Stimulated activated CD8-positive, alpha-beta memory T cell treated with anti-CD3 and anti-CD28 coated beads, Interleukin-2, amount 100 ng/mL, for 1 hour (primary cell): Measurements from ENCODE around the gene CLGN.
"Not testable (repeated sequence)": the region's sequence is repeated elsewhere in the genome, so short reads cannot be mapped to it uniquely, and the experiment has no call there.

Source experiments
- DNase-seq, 2 donors: peaks; one replicate each; pipeline ENCODE4 v3.0.0-alpha.2; 2020; ENCODE audit warnings: low read depth in 2 of 2

Gene CLGN, protein sequence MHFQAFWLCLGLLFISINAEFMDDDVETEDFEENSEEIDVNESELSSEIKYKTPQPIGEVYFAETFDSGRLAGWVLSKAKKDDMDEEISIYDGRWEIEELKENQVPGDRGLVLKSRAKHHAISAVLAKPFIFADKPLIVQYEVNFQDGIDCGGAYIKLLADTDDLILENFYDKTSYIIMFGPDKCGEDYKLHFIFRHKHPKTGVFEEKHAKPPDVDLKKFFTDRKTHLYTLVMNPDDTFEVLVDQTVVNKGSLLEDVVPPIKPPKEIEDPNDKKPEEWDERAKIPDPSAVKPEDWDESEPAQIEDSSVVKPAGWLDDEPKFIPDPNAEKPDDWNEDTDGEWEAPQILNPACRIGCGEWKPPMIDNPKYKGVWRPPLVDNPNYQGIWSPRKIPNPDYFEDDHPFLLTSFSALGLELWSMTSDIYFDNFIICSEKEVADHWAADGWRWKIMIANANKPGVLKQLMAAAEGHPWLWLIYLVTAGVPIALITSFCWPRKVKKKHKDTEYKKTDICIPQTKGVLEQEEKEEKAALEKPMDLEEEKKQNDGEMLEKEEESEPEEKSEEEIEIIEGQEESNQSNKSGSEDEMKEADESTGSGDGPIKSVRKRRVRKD

DNA sequence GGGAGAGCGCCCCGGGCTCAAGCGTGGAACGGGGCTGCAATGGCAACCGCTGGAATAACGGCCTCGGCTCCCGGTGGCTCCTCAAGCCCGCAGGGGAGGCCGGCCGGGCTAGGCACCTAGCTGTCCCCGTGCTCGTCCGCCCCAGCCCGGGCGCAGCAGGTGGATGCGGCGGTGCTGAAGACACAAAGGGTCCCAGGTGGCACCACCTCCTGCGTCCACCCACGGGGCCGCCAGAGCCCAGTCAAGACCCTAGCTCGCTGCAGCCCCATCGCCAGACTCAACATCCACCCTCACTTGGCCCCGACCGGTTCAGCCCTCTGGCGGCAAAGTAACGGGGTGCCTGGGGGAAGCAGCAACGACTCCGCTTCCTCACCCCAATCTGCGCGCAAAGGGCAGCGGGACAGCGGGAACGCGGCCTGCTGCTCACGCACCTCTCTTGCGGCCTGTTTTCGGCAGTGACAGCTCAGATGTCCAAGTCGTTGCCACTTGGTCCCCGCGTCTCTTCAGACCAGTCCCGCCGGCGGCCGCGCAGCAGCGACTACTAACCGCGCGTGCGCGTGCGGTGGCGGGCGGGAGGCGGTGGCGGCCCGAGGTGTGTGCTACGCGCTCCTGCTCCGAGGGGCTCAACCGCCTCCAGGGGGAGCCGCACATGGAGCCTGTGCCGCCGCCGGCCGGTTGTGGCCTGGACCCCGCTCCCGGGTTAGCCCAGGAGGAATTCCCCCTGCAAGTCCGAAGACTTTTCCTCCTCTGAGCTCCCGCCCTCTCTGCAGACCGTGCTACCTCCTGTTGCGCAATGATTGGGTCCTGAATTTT is at the start of gene CLGN:
TSS of gene CLGN (minus strand) at position 543 of the 813 bp plus-strand sequence. CDS start 14,570 bp downstream, outside the sequence.
- DNase-seq, result peak in 1 of 2 donors; percentile 10

DNA sequence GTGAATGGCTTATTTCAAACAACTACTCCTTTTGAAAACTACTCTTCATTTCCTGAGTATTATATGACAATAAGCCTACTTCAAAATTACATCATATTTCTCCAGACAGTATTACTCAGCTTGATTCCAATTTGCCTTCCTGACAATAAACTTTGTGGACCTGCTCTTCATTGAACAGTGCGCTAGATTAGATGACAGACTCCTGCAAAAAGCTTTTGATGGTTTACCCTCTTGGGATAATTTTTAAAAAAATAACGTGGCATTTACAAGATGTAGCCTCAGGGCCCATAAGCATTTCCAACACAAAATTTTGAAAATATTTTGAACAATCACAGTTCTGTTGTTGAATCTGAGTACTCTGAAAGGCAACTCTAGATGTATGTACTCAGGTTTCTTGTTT is 44.7 kb upstream of the CLGN start:
- no peak for DNase-seq

- DNase-seq, result no peak
Observed at GRCh38 chr4:140469791-140470733, 42.6 kb upstream of the CLGN start.

DNA sequence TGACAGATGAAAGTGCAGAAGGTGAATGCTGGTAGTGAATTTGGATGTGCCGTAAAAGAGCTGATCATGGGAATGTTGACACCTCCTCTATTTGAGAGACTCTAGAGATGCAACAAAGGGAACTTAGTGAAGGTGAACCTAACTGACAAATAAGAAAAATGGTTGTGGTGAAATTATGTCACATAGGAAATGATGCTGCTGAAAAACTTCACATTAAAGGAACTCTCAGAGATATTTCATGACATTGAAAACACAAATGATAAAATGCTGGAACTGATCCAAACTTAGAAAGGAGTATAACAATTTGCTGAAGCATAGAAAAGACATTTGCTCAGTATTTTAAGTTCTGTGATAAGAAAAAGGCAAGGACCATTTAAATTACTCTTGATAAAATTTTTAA is 38.7 kb upstream of the CLGN start:
- no peak for DNase-seq

DNA sequence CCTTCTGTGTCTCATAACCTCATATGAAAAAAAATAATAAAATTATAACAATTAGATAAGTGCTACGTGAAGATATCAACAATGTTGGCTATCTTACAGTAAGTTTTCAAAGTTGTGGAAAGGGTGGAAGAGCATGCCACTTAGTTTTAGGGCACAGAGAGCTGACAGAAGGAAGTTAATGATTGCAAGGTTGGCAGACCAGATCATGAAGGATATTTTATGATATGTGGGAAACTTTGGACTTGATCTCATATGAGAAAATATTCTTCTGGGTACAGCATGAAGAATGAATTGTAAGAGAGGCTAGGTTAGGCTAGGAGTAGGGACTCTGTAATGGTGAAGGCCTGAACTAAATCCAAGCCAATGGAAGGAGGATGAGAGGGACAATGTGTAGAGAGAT is 36.2 kb upstream of the CLGN start:
- DNase-seq, result no peak

GRCh38 chr4:140463182-140463581 is 35.7 kb upstream of the CLGN start:
- DNase-seq, result no peak

GRCh38 chr4:140450352-140450751 is 22.9 kb upstream of the CLGN start:
- no peak for DNase-seq

DNA sequence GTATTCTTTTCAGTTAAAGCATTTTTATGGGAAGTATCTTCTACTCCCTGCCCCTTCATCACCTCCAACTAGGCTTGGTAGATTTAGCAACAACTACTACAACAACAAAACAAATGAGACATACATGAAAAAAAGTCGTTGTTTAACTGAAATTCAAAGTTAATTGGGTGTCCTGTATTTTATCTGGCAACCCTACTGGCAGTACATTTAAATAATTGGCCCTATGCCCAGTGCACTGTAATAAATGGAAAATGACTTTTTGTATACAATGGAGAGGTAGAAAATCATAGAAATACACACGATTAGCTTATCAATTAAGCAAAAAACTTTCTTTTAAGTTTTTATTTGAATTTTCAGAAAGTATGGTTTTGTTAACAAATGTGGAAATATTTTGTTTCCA is 21.4 kb upstream of the CLGN start:
- no peak for DNase-seq

GRCh38 chr4:140448162-140448561 is 20.7 kb upstream of the CLGN start:
- DNase-seq, result no peak

DNA sequence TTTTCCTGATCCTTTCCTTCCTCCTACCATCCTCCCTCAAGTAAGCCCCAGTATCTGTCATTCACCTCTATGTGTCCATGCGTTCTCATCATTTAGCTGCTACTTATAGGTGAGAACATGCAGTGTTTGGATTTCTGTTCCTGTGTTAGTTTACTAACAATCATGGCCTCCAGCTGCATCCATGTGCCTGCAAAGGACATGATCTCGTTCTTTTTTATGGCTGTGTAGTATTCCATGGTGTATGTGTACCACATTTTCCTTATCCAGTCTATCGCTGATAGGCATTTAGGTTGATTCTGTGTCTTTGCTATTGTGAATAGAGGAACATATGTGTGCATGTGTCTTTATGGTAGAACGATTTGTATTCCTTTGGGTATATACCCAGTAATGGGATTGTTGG is 16.9 kb upstream of the CLGN start:
- not testable (repeated sequence) for DNase-seq

DNA sequence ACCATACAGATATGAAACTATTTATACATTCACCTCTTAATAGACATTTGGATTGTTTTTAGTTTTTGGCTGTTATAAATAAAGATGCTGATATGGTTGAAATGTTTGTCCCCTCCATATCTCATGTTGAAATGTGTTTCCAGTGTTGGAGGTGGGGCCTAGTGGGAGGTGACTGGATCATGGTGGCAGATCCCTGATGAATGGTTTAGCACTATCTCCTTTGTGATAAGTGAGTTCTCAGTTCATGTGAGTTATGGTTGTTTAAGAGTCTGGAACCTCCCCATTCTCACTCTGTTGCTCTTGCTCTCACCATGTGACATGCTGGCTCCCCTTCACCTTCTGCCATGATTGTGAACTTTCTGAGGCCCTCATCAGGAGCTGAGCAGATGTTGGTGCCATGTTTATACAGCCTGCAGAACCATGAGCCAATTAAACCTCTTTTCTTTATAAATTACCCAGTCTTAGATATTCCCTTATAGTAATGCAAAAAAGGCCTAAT is 12.2 kb upstream of the CLGN start:
- DNase-seq, result no peak

DNA sequence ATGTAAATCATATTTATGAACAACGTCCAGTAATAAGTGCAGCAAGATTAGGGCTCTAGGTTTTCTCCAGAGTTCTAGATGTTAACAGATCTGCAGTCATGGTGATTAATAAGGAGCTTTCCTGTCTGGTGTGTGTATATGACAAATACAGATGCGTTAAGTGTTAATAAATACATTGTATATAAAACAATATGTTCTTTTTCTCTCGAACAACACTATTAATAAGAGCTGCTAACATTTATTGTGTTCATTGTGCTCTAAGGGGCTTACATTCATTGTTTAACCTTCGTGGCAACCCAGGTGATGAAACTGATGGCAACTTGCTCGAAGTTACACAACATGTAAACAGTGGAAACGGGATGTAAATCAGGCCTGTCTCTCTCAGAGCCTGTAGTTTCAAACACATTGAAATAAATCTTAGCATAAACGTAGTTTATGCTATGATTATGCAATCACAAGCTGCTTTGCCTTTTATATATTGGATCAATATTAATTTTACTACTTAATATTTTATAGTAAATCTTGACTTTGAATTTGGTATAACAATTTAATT is 547 bp upstream of the CLGN start:
- DNase-seq, result no peak

DNA sequence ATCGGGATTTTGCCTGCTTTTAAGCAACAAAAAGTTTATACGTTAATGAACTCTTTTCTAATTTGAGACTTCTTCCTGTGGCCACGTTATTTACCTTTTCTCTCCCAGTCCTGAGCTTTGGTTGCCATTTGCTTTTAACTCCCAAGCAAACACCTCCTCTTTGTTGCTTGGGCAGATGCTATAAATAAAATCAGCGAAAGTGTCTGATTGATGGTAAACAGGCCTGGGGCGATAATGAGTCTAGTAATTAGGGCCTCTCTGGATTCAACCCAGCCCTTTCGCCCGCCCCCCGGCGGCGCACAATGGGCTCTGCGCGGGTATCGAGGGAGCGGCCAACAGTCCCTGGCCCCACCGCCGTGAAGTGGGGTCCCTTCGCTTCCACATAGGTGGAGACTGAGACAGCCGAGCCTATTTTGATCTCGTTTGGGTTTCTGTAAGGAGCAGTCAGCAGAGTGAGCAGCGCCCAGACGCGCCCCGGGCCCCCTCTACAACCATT is 790 bp downstream of the CLGN start:
- DNase-seq, result no peak

DNA sequence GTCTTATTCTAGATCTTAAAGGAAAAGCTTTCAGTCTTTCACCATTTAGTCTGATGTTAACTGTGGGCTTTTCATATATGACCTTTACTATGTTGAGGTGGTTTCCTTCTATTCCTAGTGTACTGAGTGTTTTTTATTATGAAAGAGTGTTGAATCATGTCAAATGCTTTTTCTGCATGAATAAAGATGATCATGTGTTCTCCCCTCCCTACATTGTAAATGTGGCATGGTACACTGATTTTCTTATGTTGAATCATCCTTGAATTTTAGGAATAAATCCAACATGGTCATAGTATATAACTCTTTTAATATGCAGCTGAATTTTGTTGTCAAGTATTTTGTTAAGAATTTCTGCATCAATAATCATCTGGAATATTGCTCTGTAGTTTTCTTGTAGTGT is 4.3 kb downstream of the CLGN start:
- DNase-seq, result no peak

DNA sequence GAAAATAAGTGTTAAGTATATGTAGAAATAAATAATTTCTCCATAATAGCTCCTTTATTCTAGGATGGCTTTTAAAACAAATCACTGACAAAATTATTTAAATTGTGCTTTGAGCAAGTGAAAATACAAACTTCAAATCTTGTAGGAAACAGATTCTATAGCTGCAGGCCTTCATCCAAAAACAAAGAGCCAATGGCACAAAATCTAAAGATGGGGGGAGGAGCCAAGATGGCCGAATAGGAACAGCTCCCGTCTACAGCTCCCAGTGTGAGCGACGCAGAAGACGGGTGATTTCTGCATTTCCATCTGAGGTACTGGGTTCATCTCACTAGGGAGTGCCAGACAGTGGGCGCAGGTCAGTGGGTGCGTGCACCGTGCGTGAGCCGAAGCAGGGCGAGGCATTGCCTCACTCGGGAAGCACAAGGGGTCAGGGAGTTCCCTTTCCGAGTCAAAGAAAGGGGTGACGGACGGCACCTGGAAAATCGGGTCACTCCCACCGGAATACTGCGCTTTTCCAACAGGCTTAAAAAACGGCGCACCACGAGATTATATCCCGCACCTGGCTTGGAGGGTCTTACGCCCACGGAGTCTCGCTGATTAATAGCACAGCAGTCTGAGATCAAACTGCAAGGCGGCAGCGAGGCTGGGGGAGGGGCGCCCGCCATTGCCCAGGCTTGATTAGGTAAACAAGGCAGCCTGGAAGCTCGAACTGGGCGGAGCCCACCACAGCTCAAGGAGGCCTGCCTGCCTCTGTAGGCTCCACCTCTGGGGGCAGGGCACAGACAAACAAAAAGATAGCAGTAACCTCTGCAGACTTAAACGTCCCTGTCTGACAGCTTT is 14.1 kb downstream of the CLGN start:
- not testable (repeated sequence) for DNase-seq

GRCh38 chr4:140408974-140409373 is 18.5 kb downstream of the CLGN start:
- no peak for DNase-seq

DNA sequence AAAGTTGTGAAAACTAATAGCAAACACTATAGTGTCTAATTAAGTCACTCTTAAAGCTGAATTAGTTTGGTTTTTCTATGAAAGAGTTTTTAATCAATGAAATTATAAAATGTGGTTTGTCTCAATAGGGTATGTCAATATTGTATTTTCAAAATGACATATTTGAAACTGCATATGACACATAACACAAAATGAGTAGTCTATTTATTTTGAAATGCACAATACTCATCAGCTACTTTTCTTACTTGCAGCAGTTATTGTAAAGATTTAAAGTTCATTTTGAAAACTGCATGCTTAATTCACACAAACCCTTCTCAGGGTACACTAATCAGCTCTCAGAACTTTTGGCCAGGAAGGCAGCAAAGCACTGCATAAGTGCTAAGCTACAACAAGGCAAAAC is 21.2 kb downstream of the CLGN start:
- DNase-seq, result no peak

GRCh38 chr4:140400111-140400510 is 27.3 kb downstream of the CLGN start:
- DNase-seq, result no peak

GRCh38 chr4:140395668-140396067 is 31.8 kb downstream of the CLGN start:
- DNase-seq, result no peak

DNA sequence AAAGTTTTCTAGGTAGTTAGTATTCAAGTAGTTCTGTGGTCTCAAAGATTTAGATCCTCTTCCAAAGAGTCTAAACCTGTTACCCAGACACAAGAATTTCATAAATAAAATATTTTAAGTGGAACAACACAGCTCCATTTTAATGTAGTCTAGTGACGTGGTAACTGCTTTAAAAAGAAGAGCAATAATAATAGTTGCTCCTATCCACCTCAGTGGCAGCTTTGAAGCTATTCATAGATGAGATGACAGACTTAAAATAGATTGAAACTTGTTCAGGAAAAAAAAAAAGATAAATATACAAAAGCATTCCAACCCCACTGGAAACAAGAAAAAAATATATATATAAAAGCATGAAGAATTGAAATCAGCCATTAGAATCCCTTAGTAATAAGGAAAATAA is 39.4 kb downstream of the CLGN start:
- no peak for DNase-seq
